ENCODE data around the gene ERP29.

Gene ERP29

GRCh38 chr12:112012775-112013600 lies at the start of gene ERP29, which contains the start of gene TMEM116:
Gene ERP29, plus strand, starts transcription at chr12:112013426. Its CDS starts 40 bp downstream, at chr12:112013466.
Gene TMEM116, minus strand, starts transcription at chr12:112013165. Its CDS starts 7,895 bp downstream, at chr12:112005270.
- TF ChIP-seq CTCF (IDR thresholded peaks at IDR 0.05; ENCODE audit: extremely low read depth, missing control alignments): peak; percentile 15
- peak; percentile 99 for DNase-seq (ENCODE audit: low spot score)

- no peak for TF ChIP-seq CTCF (IDR thresholded peaks at IDR 0.05; ENCODE audit: extremely low read depth, missing control alignments)
- DNase-seq (ENCODE audit: low spot score): no peak
Measured at GRCh38 chr12:111964935-111965334, 48.3 kb upstream of the ERP29 start.

GRCh38 chr12:111971800-111972199 lies 41.4 kb upstream of the ERP29 start:
- TF ChIP-seq CTCF (IDR thresholded peaks at IDR 0.05; ENCODE audit: extremely low read depth, missing control alignments): no peak
- no peak for DNase-seq (ENCODE audit: low spot score)

GRCh38 chr12:111975161-111975931 lies 37.9 kb upstream of the ERP29 start:
- no peak for TF ChIP-seq CTCF (IDR thresholded peaks at IDR 0.05; ENCODE audit: extremely low read depth, missing control alignments)
- DNase-seq (ENCODE audit: low spot score): no peak

- no peak for DNase-seq (ENCODE audit: low spot score)
- no peak for TF ChIP-seq CTCF (IDR thresholded peaks at IDR 0.05; ENCODE audit: extremely low read depth, missing control alignments)
Measured at GRCh38 chr12:111976291-111976690, 36.9 kb upstream of the ERP29 start.

- TF ChIP-seq CTCF (IDR thresholded peaks at IDR 0.05; ENCODE audit: extremely low read depth, missing control alignments): no peak
- no peak for DNase-seq (ENCODE audit: low spot score)
Measured at GRCh38 chr12:111976860-111977259, 36.4 kb upstream of the ERP29 start.

- TF ChIP-seq CTCF (IDR thresholded peaks at IDR 0.05; ENCODE audit: extremely low read depth, missing control alignments): no peak
- DNase-seq (ENCODE audit: low spot score): no peak
Measured at GRCh38 chr12:111978545-111978944, 34.7 kb upstream of the ERP29 start.
